ENCODE results near the gene ASNSD1.
A peak's percentile ranks its signal among the peaks of the same experiment; 100 is the strongest.

The ASNSD1 gene

DNA sequence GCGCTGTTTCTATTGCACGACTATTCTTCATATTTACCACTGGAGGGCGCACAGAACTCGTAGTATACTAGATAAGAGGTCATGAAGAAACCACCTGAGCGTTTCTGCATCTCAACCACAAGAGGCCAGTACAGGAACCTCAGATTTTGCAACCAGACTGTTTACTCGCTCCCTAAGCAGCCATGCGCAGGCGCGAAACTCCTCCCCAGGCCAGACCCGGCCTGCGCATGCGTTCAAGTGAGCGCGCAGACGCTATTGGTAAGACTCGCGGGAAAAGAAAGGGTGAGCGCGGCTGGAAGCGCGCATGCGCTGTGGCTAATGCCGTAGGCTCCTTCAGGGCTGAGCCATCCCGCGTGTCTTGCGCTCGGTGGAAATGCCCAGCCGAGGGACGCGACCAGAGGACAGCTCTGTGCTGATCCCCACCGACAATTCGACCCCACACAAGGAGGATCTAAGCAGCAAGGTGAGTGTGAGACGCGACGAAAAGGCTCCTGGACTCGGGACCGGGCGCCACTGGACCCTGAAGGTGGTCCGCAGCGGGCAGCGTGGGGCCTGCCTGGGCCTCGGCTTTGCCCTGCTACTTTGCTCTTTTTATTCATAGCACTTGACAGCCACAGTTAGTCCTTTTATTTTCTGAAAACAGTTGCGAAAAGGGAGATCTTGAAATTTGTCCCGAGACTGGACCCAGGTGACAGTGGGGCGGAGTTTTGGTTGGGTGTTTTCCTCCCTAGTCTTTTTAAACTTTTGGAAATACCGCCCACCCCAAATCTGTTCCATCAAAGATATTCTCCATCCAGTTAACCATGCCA lies at the start of gene ASNSD1:
ASNSD1 (plus strand) TSS at position 312 of the 809 bp plus-strand sequence. CDS start 4,674 bp downstream, outside the sequence.
- peak; percentile 99 for DNase-seq (ENCODE audit: low read depth)
- peak within 1 kb of the TSS; percentile 84 for H3K4me3 ChIP-seq (ENCODE audit: low read depth, low read length)
- in situ Hi-C loops (cut with HindIII; ENCODE audit: low sequenced_read_pairs): no loop called here
- peak; percentile 92 for TF ChIP-seq CTCF (IDR thresholded peaks at IDR 0.05; ENCODE audit: low read depth, low read length, missing control alignments)

DNA sequence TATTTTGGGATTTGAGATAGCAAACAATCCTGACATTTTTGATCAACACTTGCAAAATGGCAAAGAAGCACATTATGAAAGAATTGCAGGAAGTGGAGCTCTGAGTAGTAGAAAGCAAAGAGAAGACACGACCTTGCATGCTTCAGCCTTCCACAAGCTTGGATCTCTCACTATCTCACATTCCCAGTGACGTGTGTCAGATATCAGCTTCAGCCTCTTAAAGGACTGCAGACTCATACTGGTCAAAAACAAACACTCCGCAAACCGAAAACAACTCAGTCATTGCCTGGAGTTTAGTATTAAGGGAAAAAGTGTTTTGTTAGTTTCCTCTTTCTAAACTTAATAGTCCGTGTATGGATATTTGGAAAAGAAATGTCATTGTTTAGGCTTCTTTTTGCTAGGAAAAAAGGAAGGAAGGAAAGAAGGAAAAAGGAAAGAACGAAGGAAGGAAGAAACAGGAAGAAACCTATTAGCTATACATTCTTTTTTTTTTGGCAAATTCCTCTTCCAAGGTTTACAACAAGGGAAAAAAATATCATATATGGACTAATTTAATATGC lies 48.1 kb upstream of the ASNSD1 start:
- TF ChIP-seq CTCF (IDR thresholded peaks at IDR 0.05; ENCODE audit: low read depth, low read length, missing control alignments): no peak
- no peak for DNase-seq (ENCODE audit: low read depth)
- in situ Hi-C loops (cut with HindIII; ENCODE audit: low sequenced_read_pairs): no loop called here
- no peak overlapping the region for H3K4me3 ChIP-seq (ENCODE audit: low read depth, low read length)

DNA sequence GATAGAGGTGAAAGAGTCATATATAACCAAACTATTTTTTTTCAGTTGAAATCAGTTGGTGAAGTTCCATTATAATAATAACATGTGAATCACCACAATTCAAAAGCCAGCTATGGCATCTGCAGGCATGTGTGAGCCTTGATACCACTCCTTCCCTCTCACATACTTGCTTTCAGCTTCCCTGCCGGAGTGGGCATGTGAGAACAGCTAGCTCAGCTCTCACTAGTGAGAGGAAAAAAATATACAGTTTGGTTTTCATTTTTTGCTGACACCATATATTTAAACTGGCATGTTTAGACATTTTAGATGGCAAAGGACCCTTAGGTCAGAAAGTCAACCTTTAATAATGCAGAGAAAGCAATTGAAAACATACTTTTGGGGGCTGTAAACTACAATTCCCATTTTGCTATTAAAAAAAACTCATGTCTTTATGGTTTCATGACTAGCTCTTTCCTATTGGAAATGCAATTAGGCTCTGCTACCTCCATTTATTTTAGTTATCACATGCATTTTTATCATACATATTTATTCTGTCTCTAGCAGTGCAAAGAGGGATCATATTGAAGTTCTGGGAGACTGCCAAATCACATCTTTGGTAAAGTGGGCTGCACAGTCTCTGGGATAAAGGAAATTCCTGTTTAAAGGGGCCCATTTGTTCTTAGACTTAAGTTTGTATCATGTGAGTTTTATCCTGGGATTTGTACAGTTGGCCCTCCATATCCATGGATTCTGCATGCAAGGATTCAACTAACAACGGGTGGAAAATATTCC lies 47.4 kb upstream of the ASNSD1 start:
- no peak overlapping the region for H3K4me3 ChIP-seq (ENCODE audit: low read depth, low read length)
- in situ Hi-C loops (cut with HindIII; ENCODE audit: low sequenced_read_pairs): no loop called here
- no peak for TF ChIP-seq CTCF (IDR thresholded peaks at IDR 0.05; ENCODE audit: low read depth, low read length, missing control alignments)
- DNase-seq (ENCODE audit: low read depth): no peak

- in situ Hi-C loops (cut with HindIII; ENCODE audit: low sequenced_read_pairs): no loop called here
- no peak for DNase-seq (ENCODE audit: low read depth)
- TF ChIP-seq CTCF (IDR thresholded peaks at IDR 0.05; ENCODE audit: low read depth, low read length, missing control alignments): no peak
- H3K4me3 ChIP-seq (ENCODE audit: low read depth, low read length): no peak overlapping the region
Measured at GRCh38 chr2:189614585-189614984, 46.7 kb upstream of the ASNSD1 start.

- in situ Hi-C loops (cut with HindIII; ENCODE audit: low sequenced_read_pairs): no loop called here
- no peak for DNase-seq (ENCODE audit: low read depth)
- TF ChIP-seq CTCF (IDR thresholded peaks at IDR 0.05; ENCODE audit: low read depth, low read length, missing control alignments): no peak
- no peak overlapping the region for H3K4me3 ChIP-seq (ENCODE audit: low read depth, low read length)
Measured at GRCh38 chr2:189618197-189618596, 43.1 kb upstream of the ASNSD1 start.

DNA sequence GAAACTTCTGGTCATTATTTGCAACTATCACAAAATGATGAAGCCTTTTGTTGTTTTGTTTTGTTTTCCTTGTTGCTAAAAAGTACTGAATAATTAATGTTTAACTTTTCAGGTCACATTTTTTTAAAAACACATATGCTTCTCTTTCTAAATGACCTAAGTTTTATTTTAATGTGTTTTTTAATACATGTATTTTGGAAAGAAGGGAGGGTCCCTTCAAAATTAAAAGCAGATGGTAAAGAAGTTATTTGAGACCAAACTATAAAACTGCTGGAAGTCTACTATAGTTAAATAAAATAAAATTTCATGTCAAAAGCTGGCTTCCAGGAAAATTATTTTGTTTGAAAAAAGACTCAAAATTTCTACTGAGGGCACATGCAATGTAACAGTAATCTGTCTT lies 39.5 kb upstream of the ASNSD1 start:
- no peak overlapping the region for H3K4me3 ChIP-seq (ENCODE audit: low read depth, low read length)
- no peak for DNase-seq (ENCODE audit: low read depth)
- in situ Hi-C loops (cut with HindIII; ENCODE audit: low sequenced_read_pairs): loop anchor here (5.0 kb wide), 1 partner anchor 79 kb away; no protein-coding TSS in a partner anchor
- TF ChIP-seq CTCF (IDR thresholded peaks at IDR 0.05; ENCODE audit: low read depth, low read length, missing control alignments): no peak

All from astrocyte of the cerebellum (primary cell).